NCI-H2196 treated with DMSO at 0.1 percent for 48 hours (cell line): ENCODE results near the gene FBXL7.

Experiments used
- DNase-seq: peaks from one replicate; lab custom pipeline; 2025; ENCODE audit not compliant: unreplicated experiment; lab: John Stamatoyannopoulos, UW

The FBXL7 gene

GRCh38 chr5:15748266-15748665 is 248.3 kb downstream of the FBXL7 start:
- no peak for DNase-seq

- no peak for DNase-seq
These were observed 252.8 kb downstream of the FBXL7 start for GRCh38 chr5:15752663-15753285.

DNA sequence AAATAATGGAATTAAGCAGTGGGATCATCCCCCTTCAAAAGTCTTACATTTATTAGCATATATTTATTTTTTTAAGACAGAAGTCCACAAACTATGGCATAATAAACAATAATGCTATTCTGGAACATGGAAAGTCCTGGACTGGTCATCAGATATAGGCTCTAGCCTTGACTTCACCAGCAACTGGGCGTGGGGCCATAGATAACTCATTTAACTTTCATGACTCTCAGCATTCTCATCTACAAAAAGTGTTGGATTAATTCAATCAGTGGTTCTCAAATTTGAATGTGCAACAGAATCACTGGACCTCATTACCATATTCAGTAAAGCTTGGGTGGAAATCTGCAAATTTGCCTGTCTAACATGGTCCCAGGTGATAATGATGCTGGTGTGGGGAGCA is 253.8 kb downstream of the FBXL7 start:
- no peak for DNase-seq

- DNase-seq: no peak
These were observed 257.1 kb downstream of the FBXL7 start for GRCh38 chr5:15757103-15757502.

DNA sequence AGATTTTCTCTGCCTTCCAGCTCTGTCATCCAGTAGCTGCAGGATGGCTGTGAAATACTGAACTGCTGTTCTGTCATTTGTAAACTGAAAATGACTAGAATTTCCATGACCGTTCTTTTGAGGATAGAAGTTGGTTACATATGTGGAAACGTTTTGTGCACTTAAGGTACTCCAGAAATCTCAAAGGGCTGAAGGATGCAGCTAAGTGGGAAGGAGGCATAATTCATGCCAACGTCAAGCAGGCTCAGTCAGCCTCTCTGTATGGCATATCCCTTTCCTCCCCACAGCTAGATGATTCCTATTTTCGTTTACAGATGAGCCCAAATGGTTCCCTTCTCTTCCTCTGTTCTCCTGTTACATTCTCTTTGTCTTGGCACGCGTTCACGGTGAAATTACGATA is 257.6 kb downstream of the FBXL7 start:
- DNase-seq: no peak

DNA sequence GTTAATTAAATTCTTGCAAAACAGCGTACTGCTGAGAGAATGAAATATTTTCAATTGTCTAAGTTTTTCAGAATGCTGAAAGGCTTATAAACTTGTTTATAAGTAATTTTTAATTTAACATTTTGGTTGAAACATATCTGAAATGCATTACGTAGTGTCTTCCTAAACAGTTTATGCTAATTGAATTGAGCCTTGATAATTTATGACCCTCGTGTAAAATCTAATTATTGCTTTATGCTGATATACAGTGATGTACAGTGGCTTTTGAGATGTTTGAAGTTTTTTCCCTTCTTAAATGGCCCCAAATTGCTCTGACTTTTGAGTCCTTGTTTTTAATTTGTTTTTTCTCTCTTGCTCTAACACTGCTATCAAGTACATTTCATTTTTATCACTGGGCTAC is 262.7 kb downstream of the FBXL7 start:
- DNase-seq: no peak

DNA sequence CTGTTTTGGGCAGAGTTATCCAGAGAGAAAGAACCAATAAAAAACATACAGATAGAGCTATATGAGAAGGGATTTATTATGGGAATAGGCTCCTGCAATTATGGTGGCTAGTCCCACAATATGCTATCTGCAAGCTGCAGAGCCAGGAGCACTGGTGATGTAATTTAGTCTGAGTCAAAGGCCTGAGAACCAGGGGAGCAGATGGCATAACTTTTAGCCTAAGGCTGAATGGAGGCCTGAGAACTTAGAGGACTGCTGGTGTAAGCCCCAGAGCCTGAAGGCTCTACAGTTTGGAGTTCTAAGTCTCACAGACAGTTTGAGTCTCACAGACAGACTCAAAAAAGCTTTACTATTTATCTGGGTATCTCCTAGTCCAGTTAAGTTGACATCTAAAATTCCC is 263.8 kb downstream of the FBXL7 start:
- DNase-seq: no peak

GRCh38 chr5:15768936-15769335 is 269.0 kb downstream of the FBXL7 start:
- DNase-seq: no peak

GRCh38 chr5:15772131-15772530 is 272.2 kb downstream of the FBXL7 start:
- DNase-seq: no peak

DNA sequence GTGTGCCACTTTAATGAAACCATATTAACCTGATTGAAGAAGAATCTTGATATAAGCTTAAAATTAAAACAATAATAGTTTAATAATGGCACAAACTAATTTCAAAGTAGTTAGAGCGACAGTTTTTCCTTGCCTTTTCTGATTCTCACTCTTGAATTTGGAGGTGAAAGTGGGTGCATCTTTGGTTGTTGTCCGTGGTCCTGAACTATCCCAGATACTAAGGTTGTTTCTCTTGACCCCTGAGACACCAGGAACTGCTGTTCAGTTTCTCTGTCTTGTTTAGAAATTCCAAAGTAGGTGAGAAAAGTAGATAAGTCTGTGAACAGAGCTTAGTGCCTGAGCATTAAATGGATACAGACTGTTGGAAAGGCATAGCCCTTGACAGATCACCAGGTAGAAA is 274.7 kb downstream of the FBXL7 start:
- no peak for DNase-seq

DNA sequence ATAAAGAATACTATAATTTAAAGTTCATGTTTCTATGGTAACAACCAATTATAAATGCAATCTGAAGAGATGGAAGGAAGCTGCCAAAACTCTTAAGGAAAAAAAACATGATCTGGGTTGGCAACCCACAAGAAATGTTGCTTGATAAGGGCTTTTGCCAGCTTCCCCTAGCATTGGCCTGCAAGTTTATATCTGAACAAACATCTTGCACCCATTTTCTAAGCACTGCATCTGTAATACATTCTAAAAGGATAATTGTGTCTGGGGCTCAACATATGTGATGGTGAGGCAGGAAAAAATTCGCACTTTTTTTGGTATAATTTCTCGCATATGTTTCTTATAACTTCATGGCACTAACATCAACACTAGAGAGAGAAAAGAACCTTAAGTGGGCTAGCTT is 276.4 kb downstream of the FBXL7 start:
- DNase-seq: no peak

GRCh38 chr5:15783734-15784133 is 283.8 kb downstream of the FBXL7 start:
- DNase-seq: no peak

DNA sequence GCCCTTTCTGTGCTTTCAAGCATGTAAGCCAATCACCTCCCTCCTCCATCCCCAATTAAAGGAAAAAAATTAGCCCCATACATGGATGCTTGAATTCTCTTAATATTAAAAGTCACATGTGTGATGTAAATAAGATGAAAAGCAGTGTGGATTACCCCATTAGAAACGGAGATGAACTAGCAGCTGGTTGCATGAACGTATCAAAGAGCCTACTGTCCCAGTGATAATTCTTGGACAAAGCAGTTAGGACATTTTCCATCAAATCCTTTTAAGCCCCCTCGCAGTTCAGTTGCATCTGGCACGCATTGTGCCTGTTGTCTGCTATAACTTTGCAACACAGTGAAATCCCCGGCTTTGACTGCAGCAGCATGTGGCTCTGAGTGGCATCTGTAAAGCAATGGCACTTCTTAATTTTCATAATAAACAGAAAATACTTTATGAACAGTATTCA is 285.6 kb downstream of the FBXL7 start:
- DNase-seq: no peak

- no peak for DNase-seq
These were observed 286.3 kb downstream of the FBXL7 start for GRCh38 chr5:15786326-15786725.

GRCh38 chr5:15786884-15787283 is 286.9 kb downstream of the FBXL7 start:
- DNase-seq: no peak

DNA sequence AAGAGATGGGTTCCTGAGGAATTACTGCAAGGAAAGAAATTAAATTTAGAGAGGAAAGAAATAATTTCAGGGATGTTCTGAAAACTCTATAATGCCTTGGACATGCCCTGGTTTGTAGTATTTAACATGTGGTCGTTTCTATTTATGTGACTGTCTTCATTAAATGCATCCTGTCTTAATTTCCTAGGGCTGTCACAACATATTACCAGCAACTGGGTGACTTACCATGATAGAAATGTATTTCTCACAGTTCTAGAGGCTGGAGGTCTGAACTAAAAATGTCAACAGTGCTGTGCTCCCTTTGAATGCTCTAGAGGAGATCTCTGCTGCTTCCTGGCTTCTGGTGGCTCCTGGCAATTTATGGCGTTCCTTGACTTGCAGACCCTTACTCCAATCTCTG is 287.7 kb downstream of the FBXL7 start:
- no peak for DNase-seq

- no peak for DNase-seq
These were observed 289.7 kb downstream of the FBXL7 start for GRCh38 chr5:15789642-15790041.

DNA sequence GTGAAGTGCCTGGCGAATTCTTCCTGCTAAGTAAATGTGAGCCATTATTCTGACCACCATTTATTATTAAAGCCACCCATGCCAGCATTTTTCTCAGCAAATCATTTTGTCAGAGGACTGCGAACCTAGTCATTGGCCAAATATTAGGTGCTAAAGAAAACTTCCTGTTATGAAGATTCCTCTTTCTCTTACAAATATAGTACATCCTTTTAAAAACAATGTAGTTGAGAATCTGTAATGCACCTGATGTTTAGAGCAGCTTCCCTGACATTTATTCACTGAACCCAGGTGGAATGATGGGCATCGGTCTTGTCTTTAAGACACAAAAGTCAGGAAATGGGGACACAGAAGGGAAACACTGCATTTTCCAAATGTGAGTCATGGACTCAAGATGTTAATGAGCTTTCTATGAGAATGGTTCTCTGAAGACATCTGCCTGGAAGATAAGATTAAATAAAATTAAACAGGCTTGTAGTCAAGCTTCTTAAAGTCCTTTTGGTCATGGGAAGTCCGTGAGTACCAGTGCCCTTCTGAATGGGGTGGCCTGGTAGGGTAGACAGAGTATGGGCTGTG is 290.6 kb downstream of the FBXL7 start:
- no peak for DNase-seq

DNA sequence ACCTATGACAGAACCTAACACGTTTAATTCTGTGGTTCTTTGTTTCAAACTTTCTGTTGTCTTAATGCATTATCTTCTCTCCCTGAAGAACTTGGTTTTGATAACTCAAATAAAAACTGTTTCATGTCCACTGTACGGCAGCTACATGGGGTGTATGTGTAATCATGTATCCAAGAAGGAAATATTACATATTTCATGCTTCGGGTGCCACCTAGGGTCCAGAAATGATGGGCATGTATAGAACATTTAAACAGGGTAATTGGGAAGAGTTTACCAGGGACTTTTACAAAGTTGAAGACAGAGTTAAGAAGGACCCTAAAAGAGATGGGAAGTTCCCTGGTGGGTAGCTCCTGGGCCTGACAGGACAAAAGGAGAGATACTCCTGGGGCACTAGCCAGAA is 291.3 kb downstream of the FBXL7 start:
- no peak for DNase-seq

DNA sequence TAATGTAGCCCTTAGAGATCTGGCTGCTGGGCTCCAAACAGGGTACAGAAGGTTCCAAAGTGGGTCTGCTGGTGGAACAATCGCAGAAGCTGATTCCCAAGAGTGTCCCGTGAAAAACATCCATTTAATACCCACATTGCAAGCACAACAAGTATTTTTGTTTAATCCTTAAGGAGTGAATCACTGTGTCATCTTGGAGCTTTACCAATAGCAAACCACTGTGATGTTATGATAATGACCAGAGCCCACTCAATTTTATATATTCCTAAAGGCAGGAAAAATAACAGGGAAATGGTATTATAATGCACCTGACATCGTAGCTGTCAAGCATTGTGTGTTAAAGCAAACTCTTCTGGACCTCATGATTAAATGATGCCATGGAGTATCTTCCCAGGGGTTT is 291.9 kb downstream of the FBXL7 start:
- no peak for DNase-seq

GRCh38 chr5:15794052-15794985 is 294.3 kb downstream of the FBXL7 start:
- DNase-seq: no peak

DNA sequence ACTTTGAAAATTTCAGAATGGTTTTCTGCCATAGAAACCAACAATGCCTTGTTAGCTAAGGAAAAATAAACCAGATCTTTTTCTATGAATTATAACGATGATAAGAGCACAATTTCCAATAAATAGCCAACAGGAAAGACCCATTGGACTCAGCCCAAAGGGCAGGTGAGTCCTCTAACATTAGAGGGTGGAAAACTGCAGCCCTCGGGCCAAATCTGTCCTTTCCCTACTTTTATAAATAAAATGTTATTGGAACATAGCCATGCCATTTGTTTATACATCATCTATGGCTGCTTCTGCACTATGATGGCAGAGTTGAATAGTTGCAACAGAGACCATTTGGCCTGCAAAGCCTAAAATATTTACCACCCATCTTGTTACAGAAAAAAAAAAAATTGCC is 296.1 kb downstream of the FBXL7 start:
- DNase-seq: no peak
